HK-2 (cell line): ENCODE results near the gene AGO4.
"Not testable (repeated sequence)": the region's sequence is repeated elsewhere in the genome, so short reads cannot be mapped to it uniquely, and the experiment has no call there.

Experiments used
- DNase-seq: peaks from one replicate; pipeline ENCODE4 v3.0.0-alpha.2; 2018; ENCODE audit not compliant: unreplicated experiment

AGO4 gene

GRCh38 chr1:35810096-35810881, 2.5 kb downstream of the AGO4 start:
- DNase-seq, result no peak

GRCh38 chr1:35812754-35813153, 4.9 kb downstream of the AGO4 start:
- DNase-seq, result not testable (repeated sequence)

DNA sequence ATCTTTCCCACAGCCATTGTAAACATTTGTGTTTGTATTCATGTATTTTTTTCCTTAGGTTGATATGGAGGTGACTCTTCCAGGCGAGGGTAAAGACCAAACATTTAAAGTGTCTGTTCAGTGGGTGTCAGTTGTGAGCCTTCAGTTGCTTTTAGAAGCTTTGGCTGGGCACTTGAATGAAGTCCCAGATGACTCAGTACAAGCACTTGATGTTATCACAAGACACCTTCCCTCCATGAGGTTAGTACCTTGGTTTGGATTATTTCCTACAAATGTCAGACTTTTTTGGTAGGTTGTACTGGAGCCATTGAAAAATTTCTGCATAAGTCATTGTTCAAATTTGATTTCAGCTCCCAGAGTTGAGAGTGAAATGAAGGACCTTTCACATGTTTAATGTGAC, 17.4 kb downstream of the AGO4 start:
- DNase-seq, result no peak

DNA sequence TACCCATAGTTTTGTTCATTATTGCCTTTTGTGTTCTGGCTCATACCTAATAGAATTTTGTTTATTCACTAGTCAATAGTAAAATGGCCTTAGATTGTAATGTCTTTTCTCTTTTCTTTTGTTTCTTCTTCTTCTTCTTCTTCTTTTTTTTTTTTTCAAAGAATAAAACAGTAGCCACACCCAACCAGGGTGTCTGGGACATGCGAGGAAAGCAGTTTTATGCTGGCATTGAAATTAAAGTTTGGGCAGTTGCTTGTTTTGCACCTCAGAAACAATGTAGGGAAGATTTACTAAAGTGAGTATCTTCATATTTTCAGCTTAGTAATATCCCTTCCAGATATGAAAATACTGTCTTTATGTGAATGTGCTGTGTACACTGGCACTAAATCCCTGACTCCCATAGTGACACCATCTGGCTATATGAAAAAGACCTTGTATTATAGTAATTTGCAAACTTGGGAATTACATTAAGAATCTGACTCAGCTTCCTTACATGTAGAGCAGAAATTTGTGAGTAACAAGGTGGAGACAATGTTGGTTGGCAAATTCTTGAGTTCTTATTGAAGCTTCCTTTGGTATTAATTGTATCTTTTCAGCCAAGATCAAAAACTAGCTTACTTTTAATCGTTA, 24.6 kb downstream of the AGO4 start:
- no peak for DNase-seq

DNA sequence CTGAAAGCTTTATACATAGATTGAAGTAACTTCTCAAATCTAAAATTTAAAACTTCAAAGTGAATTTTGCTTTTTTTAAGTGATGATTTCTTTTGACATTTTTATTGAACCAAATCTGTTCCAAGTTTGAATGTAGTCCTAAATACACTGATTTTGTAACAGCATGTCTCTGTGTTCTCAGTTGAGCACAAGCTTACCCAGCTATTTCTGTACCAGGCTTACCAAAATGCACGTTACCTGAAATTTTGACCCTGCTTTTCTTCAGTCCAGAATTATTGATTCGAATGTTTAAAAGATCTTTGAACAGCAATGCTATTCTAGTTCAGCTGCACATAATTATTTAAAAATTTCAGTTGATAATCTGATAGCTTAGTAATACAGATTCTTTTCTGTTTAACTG, 25.6 kb downstream of the AGO4 start:
- DNase-seq, result no peak

GRCh38 chr1:35834218-35834617, 26.4 kb downstream of the AGO4 start:
- no peak for DNase-seq

DNA sequence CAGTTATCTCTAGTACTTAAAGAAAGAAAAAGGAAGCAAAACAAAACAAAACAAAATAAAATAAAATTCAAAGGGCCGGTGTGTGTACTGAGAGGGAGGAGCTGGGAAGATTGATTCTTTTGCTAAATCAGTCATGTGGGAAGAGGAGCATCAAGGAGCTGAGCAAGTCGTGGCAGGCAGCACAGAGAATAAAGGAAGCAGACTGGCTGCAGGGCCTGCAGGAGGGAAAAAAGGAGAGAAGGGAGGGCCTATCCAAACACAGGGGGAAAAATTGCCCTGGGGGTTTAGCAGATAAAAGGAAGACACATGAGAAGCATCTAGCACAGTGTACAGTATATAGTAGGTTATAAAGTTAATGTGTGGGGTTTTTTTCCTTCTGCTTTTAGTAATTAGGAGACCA, 27.6 kb downstream of the AGO4 start:
- DNase-seq, result no peak

GRCh38 chr1:35836734-35837133, 28.9 kb downstream of the AGO4 start:
- DNase-seq, result no peak

DNA sequence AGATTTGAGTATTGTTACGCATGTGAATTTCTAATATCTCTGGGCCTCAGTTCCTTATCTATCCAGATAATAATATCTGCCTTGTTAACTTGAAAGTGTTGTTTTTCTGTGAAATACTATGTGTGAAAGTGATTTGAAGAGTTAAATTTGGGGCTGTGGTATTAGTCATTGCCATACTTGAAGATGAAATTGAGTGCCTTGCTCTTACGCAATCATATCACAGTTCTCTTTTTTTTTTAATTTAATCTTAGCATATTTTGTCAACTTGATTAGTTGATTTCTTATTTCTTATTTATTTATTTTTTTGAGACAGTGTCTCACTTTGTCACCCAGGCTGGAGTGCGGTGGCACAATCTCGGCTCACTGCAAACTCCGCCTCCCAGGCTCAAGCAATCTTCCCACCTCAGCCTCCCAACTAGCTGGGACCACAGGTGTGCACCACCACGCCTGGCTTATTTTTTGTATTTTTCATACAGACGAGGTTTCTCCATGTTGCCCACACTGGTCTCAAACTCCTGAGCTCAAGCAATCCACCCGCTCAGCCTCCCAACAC, 31.0 kb downstream of the AGO4 start:
- DNase-seq, result no peak

GRCh38 chr1:35844826-35845225, 37.0 kb downstream of the AGO4 start:
- no peak for DNase-seq

GRCh38 chr1:35845766-35846165, 38.0 kb downstream of the AGO4 start:
- no peak for DNase-seq

DNA sequence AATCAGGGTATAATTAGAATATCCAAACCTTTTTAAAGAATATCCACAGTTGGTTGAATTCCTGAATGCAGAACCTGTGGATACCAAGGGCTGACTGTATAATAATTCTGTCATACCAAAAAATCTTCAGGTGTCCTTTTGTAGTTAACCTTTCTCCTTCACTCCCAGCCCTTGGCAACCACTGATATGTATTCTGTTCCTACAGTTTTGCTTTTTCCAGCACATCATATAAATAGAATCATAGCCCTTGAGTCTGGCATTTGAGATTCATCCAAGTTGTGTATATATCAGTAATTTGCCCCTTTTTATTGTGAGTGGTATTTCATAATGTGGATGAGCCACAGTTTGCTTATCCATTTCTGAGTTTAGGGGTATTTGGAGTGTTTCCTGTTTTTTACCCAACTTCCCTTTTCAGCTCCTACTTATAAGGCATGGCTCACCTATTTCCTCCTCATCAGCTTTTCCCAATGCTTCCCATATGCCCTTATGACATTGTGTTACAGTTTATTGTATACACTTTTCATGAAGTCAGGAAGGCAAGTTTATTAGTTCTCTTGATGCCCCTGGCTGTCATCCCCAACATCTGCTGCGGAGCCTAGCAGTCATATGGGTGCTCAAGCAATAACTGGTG, 40.2 kb downstream of the AGO4 start:
- DNase-seq, result no peak

- no peak for DNase-seq
Measured at GRCh38 chr1:35850051-35850450, 42.2 kb downstream of the AGO4 start.

DNA sequence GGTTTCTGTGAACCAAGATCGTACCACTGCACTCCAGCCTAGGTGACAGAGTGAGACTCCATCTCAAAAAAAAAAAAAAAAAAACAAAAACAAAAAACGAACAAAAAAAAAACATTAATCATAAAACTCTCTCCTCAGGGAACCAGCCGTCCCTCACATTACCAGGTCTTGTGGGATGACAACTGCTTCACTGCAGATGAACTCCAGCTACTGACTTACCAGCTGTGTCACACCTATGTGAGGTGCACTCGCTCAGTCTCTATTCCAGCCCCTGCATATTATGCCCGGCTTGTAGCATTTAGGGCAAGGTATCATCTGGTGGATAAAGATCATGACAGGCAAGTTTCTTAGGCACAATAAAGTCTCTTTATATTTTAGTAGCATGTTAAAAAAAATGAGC, 42.9 kb downstream of the AGO4 start:
- DNase-seq, result no peak

DNA sequence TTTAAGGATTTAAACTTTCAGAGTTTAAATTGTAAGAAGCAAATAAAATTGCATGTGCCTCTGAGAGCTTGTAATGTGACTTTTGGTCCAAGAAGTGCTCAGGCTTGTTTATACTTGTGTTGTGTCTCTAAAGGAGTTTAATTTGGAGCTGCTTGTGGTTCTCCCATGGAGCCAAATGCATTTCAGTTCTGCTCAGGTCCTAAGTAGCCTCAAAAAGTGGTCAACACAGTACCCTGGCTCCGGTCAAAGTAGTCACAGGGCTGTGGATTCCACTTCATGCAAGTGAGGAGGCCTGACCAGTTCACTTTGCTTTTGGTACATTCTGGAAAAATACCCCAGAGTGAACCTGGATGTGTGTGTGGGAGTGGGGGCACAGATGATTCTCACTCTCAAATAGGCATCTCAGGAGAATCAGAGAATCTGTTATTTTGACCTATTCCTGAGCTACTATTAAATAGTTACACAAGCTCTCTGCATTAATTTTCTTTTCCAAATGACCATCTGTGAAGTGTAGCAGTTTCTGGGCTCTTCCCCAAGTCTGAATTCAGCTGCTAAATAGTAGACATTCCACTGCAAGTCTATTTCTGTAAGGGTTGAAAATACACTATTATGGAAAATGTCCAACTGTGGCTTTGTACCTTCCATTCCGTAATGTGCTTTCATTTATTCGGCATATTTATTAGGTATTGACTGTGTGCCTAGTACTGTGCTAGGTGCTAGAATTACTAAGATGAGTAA, 43.5 kb downstream of the AGO4 start:
- DNase-seq, result no peak

- DNase-seq, result no peak
Measured at GRCh38 chr1:35852241-35852640, 44.4 kb downstream of the AGO4 start.

DNA sequence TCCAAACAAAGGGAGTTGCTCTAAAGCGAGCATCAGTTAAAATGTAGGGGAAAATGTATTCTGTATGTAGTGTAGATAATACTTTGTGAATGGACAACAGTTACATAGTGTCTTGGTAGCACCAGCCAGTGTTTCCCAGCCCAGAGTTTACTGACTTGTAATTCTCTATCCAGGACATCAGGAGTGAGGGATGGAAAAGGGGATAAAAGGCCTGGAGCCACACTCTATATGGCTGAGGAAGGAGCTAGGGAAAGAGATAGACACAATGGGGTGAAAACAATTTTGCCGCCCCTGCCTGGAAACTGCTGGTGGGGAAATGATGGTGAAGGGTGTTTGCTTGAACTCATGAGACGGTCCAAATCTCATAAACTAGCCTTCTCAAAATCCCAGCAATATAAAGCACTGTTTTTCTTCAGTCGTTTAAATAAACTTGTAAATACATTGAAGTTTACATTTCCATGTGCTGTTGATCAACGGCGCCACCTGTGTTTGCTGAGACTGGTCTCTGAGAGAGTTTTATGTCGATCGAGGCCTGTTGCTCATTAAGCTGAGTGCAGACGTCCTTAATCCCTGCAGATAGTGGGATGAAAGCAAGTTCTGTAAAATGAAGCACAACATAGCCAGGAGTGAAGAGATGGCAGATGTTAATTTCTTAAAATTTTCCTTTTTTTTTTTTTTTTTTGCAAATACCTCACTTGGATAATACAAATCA, 47.3 kb downstream of the AGO4 start:
- DNase-seq, result no peak

GRCh38 chr1:35856964-35857363, 49.1 kb downstream of the AGO4 start:
- DNase-seq, result no peak

GRCh38 chr1:35857830-35858229, 50.0 kb downstream of the AGO4 start:
- DNase-seq, result no peak

DNA sequence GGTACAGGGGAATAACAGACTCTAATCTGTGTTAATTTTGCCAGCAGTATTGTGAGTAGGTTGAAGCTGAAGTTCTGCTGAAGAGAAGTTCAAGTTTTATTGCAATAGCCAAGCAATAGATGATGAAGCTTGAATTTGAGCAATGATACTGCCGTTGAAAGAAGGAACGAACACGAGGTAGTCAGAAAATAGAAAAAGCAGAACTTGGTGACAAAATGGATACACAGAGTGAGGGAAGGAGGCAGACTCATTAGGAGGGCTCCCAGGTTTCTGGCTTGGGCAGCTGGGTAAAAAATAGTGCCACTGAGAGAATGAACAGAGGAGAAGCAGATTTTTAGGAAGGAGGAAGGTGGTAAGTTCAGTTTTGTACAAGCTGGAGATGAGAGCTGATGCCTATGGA, 52.9 kb downstream of the AGO4 start:
- no peak for DNase-seq

DNA sequence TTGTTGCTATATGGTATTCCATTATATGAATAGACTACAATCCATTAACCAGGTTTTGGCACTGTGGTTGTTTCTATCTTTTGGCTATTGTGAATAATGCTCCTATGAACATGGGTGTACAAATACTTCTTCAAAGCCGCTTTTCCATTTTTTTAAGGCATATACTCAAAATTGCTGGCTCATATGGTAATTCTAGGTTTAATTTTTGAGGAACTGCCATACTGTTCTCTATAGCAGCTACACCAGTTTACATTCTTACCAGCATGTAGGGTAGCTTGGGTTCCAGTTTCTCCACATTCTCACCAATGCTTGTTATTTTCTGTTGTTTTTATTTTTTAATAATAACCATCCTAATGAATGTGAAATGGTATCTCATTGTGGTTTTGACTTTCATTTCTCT, 55.3 kb downstream of the AGO4 start:
- DNase-seq, result no peak
